ENCODE data around the gene OLFM3. TPM values are rescaled to one million over a fixed set of nuclear protein-coding genes. Genes with fewer than 3 reads are reported as not detected.

OLFM3 gene
- total RNA-seq, 1 experiment from 2014 or later = not detected

GRCh38 chr1:101902199-101902598, 94.5 kb downstream of the OLFM3 start:
- TF ChIP-seq, protein P1, sequence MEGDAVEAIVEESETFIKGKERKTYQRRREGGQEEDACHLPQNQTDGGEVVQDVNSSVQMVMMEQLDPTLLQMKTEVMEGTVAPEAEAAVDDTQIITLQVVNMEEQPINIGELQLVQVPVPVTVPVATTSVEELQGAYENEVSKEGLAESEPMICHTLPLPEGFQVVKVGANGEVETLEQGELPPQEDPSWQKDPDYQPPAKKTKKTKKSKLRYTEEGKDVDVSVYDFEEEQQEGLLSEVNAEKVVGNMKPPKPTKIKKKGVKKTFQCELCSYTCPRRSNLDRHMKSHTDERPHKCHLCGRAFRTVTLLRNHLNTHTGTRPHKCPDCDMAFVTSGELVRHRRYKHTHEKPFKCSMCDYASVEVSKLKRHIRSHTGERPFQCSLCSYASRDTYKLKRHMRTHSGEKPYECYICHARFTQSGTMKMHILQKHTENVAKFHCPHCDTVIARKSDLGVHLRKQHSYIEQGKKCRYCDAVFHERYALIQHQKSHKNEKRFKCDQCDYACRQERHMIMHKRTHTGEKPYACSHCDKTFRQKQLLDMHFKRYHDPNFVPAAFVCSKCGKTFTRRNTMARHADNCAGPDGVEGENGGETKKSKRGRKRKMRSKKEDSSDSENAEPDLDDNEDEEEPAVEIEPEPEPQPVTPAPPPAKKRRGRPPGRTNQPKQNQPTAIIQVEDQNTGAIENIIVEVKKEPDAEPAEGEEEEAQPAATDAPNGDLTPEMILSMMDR (IDR thresholded peaks at IDR 0.05; ENCODE audit: unreplicated experiment) = no peak
- BruUV-seq (replicated peaks) = no TSS peak
- H3K4me3 Mint-ChIP-seq (ENCODE audit: low read depth, unreplicated experiment) = no peak overlapping the region
- H3K27me3 Mint-ChIP-seq (ENCODE audit: unreplicated experiment) = no peaks in the 10 kb centered on the region
- H3K4me1 Mint-ChIP-seq (ENCODE audit: low read depth, unreplicated experiment) = no peaks in the 10 kb centered on the region
- H3K9me3 Mint-ChIP-seq (ENCODE audit: low read depth, unreplicated experiment) = no peaks in the 10 kb centered on the region
- DNase-seq = no peak
- H3K27ac Mint-ChIP-seq (ENCODE audit: unreplicated experiment) = no peak overlapping the region
- H3K36me3 Mint-ChIP-seq (ENCODE audit: insufficient read depth, unreplicated experiment) = no peaks in the 10 kb centered on the region
- CTCF ChIA-PET = no interaction called here
- intact Hi-C loops (cut with micrococcal nuclease; ENCODE audit: unreplicated experiment) = no loop called here

DNA sequence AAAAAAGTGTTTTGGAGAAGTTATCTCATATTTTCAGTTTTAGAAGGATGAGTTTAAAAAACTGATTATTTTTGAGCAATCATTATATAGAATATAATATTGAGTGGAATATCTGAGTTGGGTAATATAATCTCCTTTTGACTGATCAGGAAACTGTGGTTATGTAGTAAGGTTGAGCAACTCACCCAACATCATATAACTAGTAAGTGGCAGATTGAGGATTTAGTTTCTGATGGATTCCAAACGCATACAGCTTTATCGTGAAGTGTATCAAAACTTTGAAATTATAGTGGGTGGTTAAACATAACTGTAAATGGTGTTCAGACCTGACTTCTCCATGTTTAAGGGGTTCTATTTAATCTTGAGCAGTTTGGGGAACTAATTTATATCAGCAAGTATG, 98.6 kb downstream of the OLFM3 start:
- no peaks in the 10 kb centered on the region for H3K4me1 Mint-ChIP-seq (ENCODE audit: low read depth, unreplicated experiment)
- no peaks in the 10 kb centered on the region for H3K27me3 Mint-ChIP-seq (ENCODE audit: unreplicated experiment)
- H3K27ac Mint-ChIP-seq (ENCODE audit: unreplicated experiment) = no peak overlapping the region
- CTCF ChIA-PET = no interaction called here
- no peak overlapping the region for H3K4me3 Mint-ChIP-seq (ENCODE audit: low read depth, unreplicated experiment)
- no TSS peak for BruUV-seq (replicated peaks)
- TF ChIP-seq, protein P1 (IDR thresholded peaks at IDR 0.05; ENCODE audit: unreplicated experiment) = no peak
- H3K9me3 Mint-ChIP-seq (ENCODE audit: low read depth, unreplicated experiment) = no peaks in the 10 kb centered on the region
- intact Hi-C loops (cut with micrococcal nuclease; ENCODE audit: unreplicated experiment) = no loop called here
- no peak for DNase-seq
- no peaks in the 10 kb centered on the region for H3K36me3 Mint-ChIP-seq (ENCODE audit: insufficient read depth, unreplicated experiment)

DNA sequence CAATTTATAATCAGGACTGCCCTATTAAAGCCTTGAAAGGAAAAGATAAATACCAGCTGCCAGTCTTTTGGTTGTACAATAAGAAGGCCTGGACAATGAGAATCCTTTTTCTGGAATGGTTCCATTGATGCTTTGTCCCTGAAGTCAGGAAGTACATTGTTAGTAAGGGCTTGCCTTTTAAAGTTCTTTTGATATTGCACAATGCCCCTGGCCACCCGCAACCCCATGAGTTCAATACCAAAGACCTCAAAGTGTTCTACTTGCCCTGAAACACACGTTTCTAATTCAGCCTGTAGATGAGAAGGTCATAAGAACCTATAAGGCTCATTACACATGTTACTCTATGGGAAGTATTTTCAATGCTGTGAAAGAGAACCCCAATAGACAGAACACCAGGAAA, 112.1 kb downstream of the OLFM3 start:
- H3K36me3 Mint-ChIP-seq (ENCODE audit: insufficient read depth, unreplicated experiment) = no peaks in the 10 kb centered on the region
- H3K27ac Mint-ChIP-seq (ENCODE audit: unreplicated experiment) = no peak overlapping the region
- DNase-seq = no peak
- intact Hi-C loops (cut with micrococcal nuclease; ENCODE audit: unreplicated experiment) = no loop called here
- H3K9me3 Mint-ChIP-seq (ENCODE audit: low read depth, unreplicated experiment) = peaks cover 5% of the 10 kb centered on the region
- no peaks in the 10 kb centered on the region for H3K4me1 Mint-ChIP-seq (ENCODE audit: low read depth, unreplicated experiment)
- CTCF ChIA-PET = no interaction called here
- no TSS peak for BruUV-seq (replicated peaks)
- no peak overlapping the region for H3K4me3 Mint-ChIP-seq (ENCODE audit: low read depth, unreplicated experiment)
- TF ChIP-seq, protein P1 (IDR thresholded peaks at IDR 0.05; ENCODE audit: unreplicated experiment) = no peak
- no peaks in the 10 kb centered on the region for H3K27me3 Mint-ChIP-seq (ENCODE audit: unreplicated experiment)

DNA sequence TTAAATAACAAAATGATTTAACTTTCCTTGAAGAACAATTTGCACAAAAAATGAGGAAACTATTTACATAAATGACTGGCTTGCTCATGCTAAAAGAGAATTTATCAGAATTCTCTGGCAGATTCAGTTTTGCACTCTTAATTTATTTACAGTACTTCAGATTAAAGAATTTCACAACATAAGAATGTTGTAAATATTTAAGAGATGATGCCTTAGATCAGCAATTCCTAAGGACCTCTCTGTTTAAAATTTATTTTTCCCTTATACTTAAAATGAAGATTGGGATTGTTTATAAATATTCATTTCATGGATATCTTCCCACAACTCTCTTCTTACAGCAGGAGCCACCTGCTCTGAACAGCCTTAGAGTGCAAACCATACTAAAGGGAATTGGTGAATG, 120.8 kb downstream of the OLFM3 start:
- no peak for DNase-seq
- no TSS peak for BruUV-seq (replicated peaks)
- H3K4me1 Mint-ChIP-seq (ENCODE audit: low read depth, unreplicated experiment) = no peaks in the 10 kb centered on the region
- intact Hi-C loops (cut with micrococcal nuclease; ENCODE audit: unreplicated experiment) = no loop called here
- no peak overlapping the region for H3K27ac Mint-ChIP-seq (ENCODE audit: unreplicated experiment)
- H3K36me3 Mint-ChIP-seq (ENCODE audit: insufficient read depth, unreplicated experiment) = no peaks in the 10 kb centered on the region
- no peaks in the 10 kb centered on the region for H3K27me3 Mint-ChIP-seq (ENCODE audit: unreplicated experiment)
- H3K9me3 Mint-ChIP-seq (ENCODE audit: low read depth, unreplicated experiment) = no peaks in the 10 kb centered on the region
- no peak overlapping the region for H3K4me3 Mint-ChIP-seq (ENCODE audit: low read depth, unreplicated experiment)
- TF ChIP-seq, protein P1 (IDR thresholded peaks at IDR 0.05; ENCODE audit: unreplicated experiment) = no peak
- CTCF ChIA-PET = no interaction called here

- no peaks in the 10 kb centered on the region for H3K4me1 Mint-ChIP-seq (ENCODE audit: low read depth, unreplicated experiment)
- BruUV-seq (replicated peaks) = no TSS peak
- no peak for DNase-seq
- H3K27me3 Mint-ChIP-seq (ENCODE audit: unreplicated experiment) = no peaks in the 10 kb centered on the region
- TF ChIP-seq, protein P1 (IDR thresholded peaks at IDR 0.05; ENCODE audit: unreplicated experiment) = no peak
- no peaks in the 10 kb centered on the region for H3K36me3 Mint-ChIP-seq (ENCODE audit: insufficient read depth, unreplicated experiment)
- CTCF ChIA-PET = no interaction called here
- H3K27ac Mint-ChIP-seq (ENCODE audit: unreplicated experiment) = no peak overlapping the region
- no peak overlapping the region for H3K4me3 Mint-ChIP-seq (ENCODE audit: low read depth, unreplicated experiment)
- intact Hi-C loops (cut with micrococcal nuclease; ENCODE audit: unreplicated experiment) = no loop called here
- peaks cover 4% of the 10 kb centered on the region for H3K9me3 Mint-ChIP-seq (ENCODE audit: low read depth, unreplicated experiment)
Measured at GRCh38 chr1:101873672-101874071, 123.1 kb downstream of the OLFM3 start.
